HG03354 (cell line): Measurements from ENCODE around the gene MARK2.

ENCODE experiments used
- ATAC-seq: cut with Tn5 transposase; IDR thresholded peaks from one replicate; pipeline ENCODE4 v1.9.1; 2021; ENCODE audit warnings: mild to moderate bottlenecking; ENCODE audit not compliant: unreplicated experiment, poor library complexity, severe bottlenecking

MARK2 gene

GRCh38 chr11:63917692-63918506 is 79.0 kb downstream of the MARK2 start:
- ATAC-seq: no peak

GRCh38 chr11:63918507-63919191 is 79.7 kb downstream of the MARK2 start:
- ATAC-seq: no peak

- no peak for ATAC-seq
Observed at GRCh38 chr11:63919267-63920125, 80.6 kb downstream of the MARK2 start.

- no peak for ATAC-seq
Observed at GRCh38 chr11:63920126-63920938, 81.4 kb downstream of the MARK2 start.

- no peak for ATAC-seq
Observed at GRCh38 chr11:63920939-63921417, 82.1 kb downstream of the MARK2 start.

GRCh38 chr11:63922673-63923192 is 83.8 kb downstream of the MARK2 start:
- no peak for ATAC-seq

GRCh38 chr11:63923319-63923718 is 84.4 kb downstream of the MARK2 start:
- no peak for ATAC-seq

- ATAC-seq: no peak
Observed at GRCh38 chr11:63929616-63930015, 90.7 kb downstream of the MARK2 start.

GRCh38 chr11:63931045-63931444 is 92.1 kb downstream of the MARK2 start:
- ATAC-seq: no peak

- no peak for ATAC-seq
Observed at GRCh38 chr11:63931876-63932275, 93.0 kb downstream of the MARK2 start.

- ATAC-seq: no peak
Observed at GRCh38 chr11:63933459-63933858, 94.5 kb downstream of the MARK2 start.

GRCh38 chr11:63937713-63938478 is 99.0 kb downstream of the MARK2 start:
- peak; percentile 13 for ATAC-seq

- peak; percentile 91 for ATAC-seq
Observed at GRCh38 chr11:63938479-63939396, 99.8 kb downstream of the MARK2 start, which contains the start of gene NAA40. TSS of gene NAA40 (plus strand) at chr11:63939002. CDS start at chr11:63939097, 95 bp downstream.

GRCh38 chr11:63939397-63939891 is 100.5 kb downstream of the MARK2 start:
- no peak for ATAC-seq

- ATAC-seq: no peak
Observed at GRCh38 chr11:63940786-63941185, 101.9 kb downstream of the MARK2 start.

- no peak for ATAC-seq
Observed at GRCh38 chr11:63941901-63942300, 103.0 kb downstream of the MARK2 start.

- ATAC-seq: no peak
Observed at GRCh38 chr11:63942803-63943202, 103.9 kb downstream of the MARK2 start.
